Liver (tissue), 9 donors: ENCODE results near the gene MAPK6. TPM values are rescaled to one million over a fixed set of nuclear protein-coding genes. Genes with fewer than 3 reads are reported as not detected.
A peak's percentile ranks its signal among the peaks of the same experiment; 100 is the strongest.

Experiments used
- DNase-seq: peaks from one replicate; pipeline ENCODE4 v3.0.0-alpha.2; 2017; ENCODE audit warnings: low spot score
- H3K27ac ChIP-seq, 2 donors: one replicate each; pipeline ENCODE4 v1.7.0; 2013; ENCODE audit warnings: inconsistent platforms in 2 of 2, low read length in 2 of 2, control low read depth in 1 of 2, low read depth in 1 of 2, mild to moderate bottlenecking in 1 of 2
- H3K27me3 ChIP-seq, 4 donors: one replicate each; pipeline versions ENCODE4 v1.6.1 to v1.7.0; 2013; ENCODE audit warnings: low read length in 3 of 4, inconsistent platforms in 1 of 4, mild to moderate bottlenecking in 1 of 4, moderate library complexity in 1 of 4; ENCODE audit not compliant: control insufficient read depth in 4 of 4, insufficient read depth in 4 of 4
- H3K36me3 ChIP-seq, 4 donors: one replicate each; pipeline versions ENCODE4 v1.6.1 to v1.7.0; 2013; ENCODE audit warnings: low read length in 3 of 4, mild to moderate bottlenecking in 3 of 4, low read depth in 1 of 4, moderate library complexity in 1 of 4; ENCODE audit not compliant: control insufficient read depth in 4 of 4, insufficient read depth in 3 of 4
- H3K4me1 ChIP-seq, 4 donors: one replicate each; pipeline versions ENCODE4 v1.6.1 to v1.7.0; 2013; ENCODE audit warnings: low read length in 3 of 4, mild to moderate bottlenecking in 3 of 4, moderate library complexity in 1 of 4; ENCODE audit not compliant: control insufficient read depth in 4 of 4, insufficient read depth in 4 of 4
- H3K4me3 ChIP-seq, 3 donors: one replicate each; pipeline versions ENCODE4 v1.6.1 to v1.7.0; 2013; ENCODE audit warnings: low read length in 3 of 3, control low read depth in 1 of 3, low read depth in 1 of 3, mild to moderate bottlenecking in 1 of 3
- H3K9ac ChIP-seq, 2 donors: one replicate each; pipeline ENCODE4 v1.7.0; 2013; ENCODE audit warnings: low read length in 2 of 2, mild to moderate bottlenecking in 2 of 2, moderate library complexity in 2 of 2, control low read depth in 1 of 2, low read depth in 1 of 2
- H3K9me3 ChIP-seq, 4 donors: one replicate each; pipeline versions ENCODE4 v1.6.1 to v1.7.0; 2013; ENCODE audit warnings: low read length in 3 of 4; ENCODE audit not compliant: control insufficient read depth in 4 of 4
- EGR1 ChIP-seq, 2 donors: IDR thresholded peaks; 2 replicates each; pipeline ENCODE4 v1.6.1; 2016 to 2018; ENCODE audit warnings: antibody characterized with exemption in 2 of 2, low read depth in 2 of 2
- FOXA1 ChIP-seq: IDR thresholded peaks from 2 replicates; pipeline ENCODE4 v1.6.1; 2016; ENCODE audit warnings: antibody characterized with exemption
- FOXA2 ChIP-seq: IDR thresholded peaks from 2 replicates; pipeline ENCODE4 v1.6.1; 2016; ENCODE audit warnings: antibody characterized with exemption
- GABPA ChIP-seq, 2 donors: IDR thresholded peaks in 1 of 2; conservative IDR thresholded peaks in 1 of 2; 2 replicates each; pipeline ENCODE4 v1.6.1; 2016; ENCODE audit warnings: antibody characterized with exemption in 2 of 2, mild to moderate bottlenecking in 1 of 2, moderate library complexity in 1 of 2
- HNF4A ChIP-seq, 2 donors: conservative IDR thresholded peaks; 2 replicates each; pipeline ENCODE4 v1.6.1; 2016; ENCODE audit warnings: antibody characterized with exemption in 2 of 2, mild to moderate bottlenecking in 2 of 2
- HNF4G ChIP-seq: IDR thresholded peaks from 2 replicates; pipeline ENCODE4 v1.6.1; 2016; ENCODE audit warnings: antibody characterized with exemption
- JUND ChIP-seq, 2 donors: IDR thresholded peaks; 2 replicates each; pipeline ENCODE4 v1.6.1; 2016; ENCODE audit warnings: antibody characterized with exemption in 2 of 2
- NR2F2 ChIP-seq: IDR thresholded peaks from 2 replicates; pipeline ENCODE4 v1.6.1; 2016; ENCODE audit warnings: antibody characterized with exemption
- RAD21 ChIP-seq, 2 donors: IDR thresholded peaks; 2 replicates each; pipeline ENCODE4 v1.6.1; 2016; ENCODE audit warnings: antibody characterized with exemption in 2 of 2, mild to moderate bottlenecking in 2 of 2
- RXRA ChIP-seq, 2 donors: IDR thresholded peaks; 2 replicates each; pipeline ENCODE4 v1.6.1; 2017 to 2018; ENCODE audit warnings: antibody characterized with exemption in 2 of 2, mild to moderate bottlenecking in 1 of 2
- SP1 ChIP-seq: IDR thresholded peaks from 2 replicates; pipeline ENCODE4 v1.6.1; 2018; ENCODE audit warnings: antibody characterized with exemption, mild to moderate bottlenecking
- TAF1 ChIP-seq: conservative IDR thresholded peaks from 2 replicates; pipeline ENCODE4 v1.6.1; 2016; ENCODE audit warnings: antibody characterized with exemption, mild to moderate bottlenecking
- YY1 ChIP-seq: IDR thresholded peaks from 2 replicates; pipeline ENCODE4 v1.6.1; 2016; ENCODE audit warnings: antibody characterized with exemption, mild to moderate bottlenecking
- WGBS: extraction: QIAGEN DNeasy Blood & Tissue Kit; methylation state at CpG from one replicate; pipeline ENCODE4 v1.1.7; 2013; 5-methylcytosine and 5-hydroxymethylcytosine counted together
- polyA plus RNA-seq, 2 donors: library from polyadenylated mRNA; stranded (reverse) in 1 of 2; unstranded in 1 of 2; fragments of 200-250 nt in 1 of 2; fragments of >200 nt in 1 of 2; fragmentation: Nextera tagmentation in 1 of 2; extraction: Ambion mirVana in 1 of 2; gene quantifications; one replicate each; pipeline versions ENCODE4 v1.2.1 to v1.2.3, GENCODE V29; 2013 to 2015
- total RNA-seq, 2 donors: library from RNA; depleted of rRNA; stranded (reverse); fragments of >200 nt; gene quantifications; one replicate each; pipeline ENCODE4 v1.2.3, GENCODE V29; 2014
- TF ChIP-seq, protein P1 (sequence below): fragments of 150-350 bp; IDR thresholded peaks from 2 replicates; pipeline ENCODE4 v1.5.1; 2017; ENCODE audit warnings: improper control_type of control experiment, low read depth, low read length; ENCODE audit not compliant: missing input control
- TF ChIP-seq, protein P2 (sequence below): IDR thresholded peaks from 2 replicates; pipeline ENCODE4 v1.6.1; 2016; ENCODE audit warnings: antibody characterized with exemption
- TF ChIP-seq, protein P3 (sequence below): IDR thresholded peaks from 2 replicates; pipeline ENCODE4 v1.6.1; 2016; ENCODE audit warnings: antibody characterized with exemption
- TF ChIP-seq, protein P4 (sequence below): IDR thresholded peaks from 2 replicates; pipeline ENCODE4 v1.6.1; 2016; ENCODE audit warnings: antibody characterized with exemption, mild to moderate bottlenecking
- TF ChIP-seq, protein P5 (sequence below): IDR thresholded peaks from 2 replicates; pipeline ENCODE4 v1.6.1; 2016; ENCODE audit warnings: antibody characterized with exemption
- donor health status: healthy.
- donor health status: healthy.
- donor health status: healthy.
- donor health status: healthy.
- donor health status: healthy.

MAPK6 gene
- total and polyA plus RNA-seq, 4 donors = 9.7 to 47.8 (median 32.1) TPM

DNA sequence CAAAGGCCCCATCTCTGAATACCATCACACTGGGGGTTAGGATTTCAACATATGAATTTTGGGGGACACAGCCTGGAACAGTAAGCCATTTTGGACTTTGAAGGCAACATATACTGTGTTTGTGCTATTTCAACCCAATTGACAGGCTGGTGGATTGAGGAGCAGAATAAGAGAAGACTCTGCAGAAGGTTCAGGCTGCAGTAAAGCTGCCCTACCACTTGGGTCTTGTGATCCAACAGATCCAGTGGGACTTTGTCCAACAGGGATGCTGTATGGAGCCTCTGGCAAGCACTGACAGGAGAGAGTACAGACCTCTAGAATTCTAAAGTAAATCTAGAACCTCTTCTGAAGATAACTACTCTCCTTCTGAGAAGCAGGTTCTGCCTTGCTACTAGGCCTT lies 94.7 kb downstream of the MAPK6 start:
- no peaks in the 10 kb centered on the region for H3K36me3 ChIP-seq
- no peaks in the 10 kb centered on the region for H3K9me3 ChIP-seq
- TF ChIP-seq, protein P1, sequence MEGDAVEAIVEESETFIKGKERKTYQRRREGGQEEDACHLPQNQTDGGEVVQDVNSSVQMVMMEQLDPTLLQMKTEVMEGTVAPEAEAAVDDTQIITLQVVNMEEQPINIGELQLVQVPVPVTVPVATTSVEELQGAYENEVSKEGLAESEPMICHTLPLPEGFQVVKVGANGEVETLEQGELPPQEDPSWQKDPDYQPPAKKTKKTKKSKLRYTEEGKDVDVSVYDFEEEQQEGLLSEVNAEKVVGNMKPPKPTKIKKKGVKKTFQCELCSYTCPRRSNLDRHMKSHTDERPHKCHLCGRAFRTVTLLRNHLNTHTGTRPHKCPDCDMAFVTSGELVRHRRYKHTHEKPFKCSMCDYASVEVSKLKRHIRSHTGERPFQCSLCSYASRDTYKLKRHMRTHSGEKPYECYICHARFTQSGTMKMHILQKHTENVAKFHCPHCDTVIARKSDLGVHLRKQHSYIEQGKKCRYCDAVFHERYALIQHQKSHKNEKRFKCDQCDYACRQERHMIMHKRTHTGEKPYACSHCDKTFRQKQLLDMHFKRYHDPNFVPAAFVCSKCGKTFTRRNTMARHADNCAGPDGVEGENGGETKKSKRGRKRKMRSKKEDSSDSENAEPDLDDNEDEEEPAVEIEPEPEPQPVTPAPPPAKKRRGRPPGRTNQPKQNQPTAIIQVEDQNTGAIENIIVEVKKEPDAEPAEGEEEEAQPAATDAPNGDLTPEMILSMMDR = no peak
- no peak for TF ChIP-seq YY1
- no peak for TF ChIP-seq RXRA (IDR thresholded peaks at IDR 0.05)
- TF ChIP-seq FOXA2 = no peak
- TF ChIP-seq JUND (IDR thresholded peaks at IDR 0.05) = no peak
- H3K27me3 ChIP-seq = no peaks in the 10 kb centered on the region
- H3K4me1 ChIP-seq = peaks cover 11 to 29% (median 14%) of the 10 kb centered on the region in 4 donors
- DNase-seq = no peak
- no peak overlapping the region for H3K27ac ChIP-seq
- no peak overlapping the region for H3K4me3 ChIP-seq
- H3K9ac ChIP-seq = no peak overlapping the region

DNA sequence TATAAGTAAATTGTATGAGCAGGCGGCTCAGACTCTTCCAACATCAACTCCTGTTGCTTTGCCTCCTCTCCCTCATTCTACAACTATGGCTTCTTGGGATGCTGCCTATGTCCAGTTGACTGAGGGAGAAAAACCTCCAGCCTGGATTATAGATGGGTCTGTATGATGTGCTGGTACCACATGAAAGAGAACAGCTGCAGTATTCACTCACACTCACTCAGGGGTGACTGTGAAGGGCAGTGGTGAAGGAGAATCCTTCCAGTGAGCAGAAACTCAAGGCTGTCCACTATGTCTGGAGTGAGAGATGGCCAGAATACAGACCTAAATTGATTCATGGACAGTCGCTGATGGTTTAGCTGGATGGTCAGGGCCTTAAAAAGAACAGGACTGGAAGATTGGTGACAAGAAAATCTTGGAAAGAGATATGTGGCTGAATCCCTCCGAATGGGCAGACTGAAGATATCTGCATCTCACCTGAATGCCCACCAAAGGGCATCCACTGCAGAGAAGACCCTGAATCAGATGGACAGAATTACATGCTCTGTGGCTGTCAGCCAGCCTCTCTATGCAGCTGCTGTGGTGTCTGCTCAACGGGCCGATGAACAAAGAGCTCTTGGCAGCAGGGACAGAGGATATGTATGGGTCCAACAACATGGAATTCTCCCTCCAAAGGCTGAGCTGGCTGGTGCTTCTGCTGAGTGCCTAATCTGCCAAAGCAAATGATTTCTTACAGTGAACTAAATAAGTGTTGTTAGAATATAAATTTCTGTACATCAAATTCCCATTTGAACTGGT lies 95.4 kb downstream of the MAPK6 start:
- no peak overlapping the region for H3K9ac ChIP-seq
- no peak overlapping the region for H3K4me3 ChIP-seq
- peaks cover 11 to 29% (median 14%) of the 10 kb centered on the region in 4 donors for H3K4me1 ChIP-seq
- peak overlapping the region; percentile 7 to 19 for H3K27ac ChIP-seq
- no peaks in the 10 kb centered on the region for H3K9me3 ChIP-seq
- no peaks in the 10 kb centered on the region for H3K36me3 ChIP-seq
- TF ChIP-seq, protein P1 = no peak
- no peak for TF ChIP-seq FOXA2
- TF ChIP-seq EGR1 (IDR thresholded peaks at IDR 0.05; ENCODE audit: low read depth in 2 of 2) = no peak
- no peak for TF ChIP-seq YY1
- TF ChIP-seq, protein P2, sequence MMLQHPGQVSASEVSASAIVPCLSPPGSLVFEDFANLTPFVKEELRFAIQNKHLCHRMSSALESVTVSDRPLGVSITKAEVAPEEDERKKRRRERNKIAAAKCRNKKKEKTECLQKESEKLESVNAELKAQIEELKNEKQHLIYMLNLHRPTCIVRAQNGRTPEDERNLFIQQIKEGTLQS = no peak
- TF ChIP-seq NR2F2 = no peak
- TF ChIP-seq, protein P3, sequence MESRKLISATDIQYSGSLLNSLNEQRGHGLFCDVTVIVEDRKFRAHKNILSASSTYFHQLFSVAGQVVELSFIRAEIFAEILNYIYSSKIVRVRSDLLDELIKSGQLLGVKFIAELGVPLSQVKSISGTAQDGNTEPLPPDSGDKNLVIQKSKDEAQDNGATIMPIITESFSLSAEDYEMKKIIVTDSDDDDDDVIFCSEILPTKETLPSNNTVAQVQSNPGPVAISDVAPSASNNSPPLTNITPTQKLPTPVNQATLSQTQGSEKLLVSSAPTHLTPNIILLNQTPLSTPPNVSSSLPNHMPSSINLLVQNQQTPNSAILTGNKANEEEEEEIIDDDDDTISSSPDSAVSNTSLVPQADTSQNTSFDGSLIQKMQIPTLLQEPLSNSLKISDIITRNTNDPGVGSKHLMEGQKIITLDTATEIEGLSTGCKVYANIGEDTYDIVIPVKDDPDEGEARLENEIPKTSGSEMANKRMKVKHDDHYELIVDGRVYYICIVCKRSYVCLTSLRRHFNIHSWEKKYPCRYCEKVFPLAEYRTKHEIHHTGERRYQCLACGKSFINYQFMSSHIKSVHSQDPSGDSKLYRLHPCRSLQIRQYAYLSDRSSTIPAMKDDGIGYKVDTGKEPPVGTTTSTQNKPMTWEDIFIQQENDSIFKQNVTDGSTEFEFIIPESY = no peak
- no peak for TF ChIP-seq SP1
- TF ChIP-seq, protein P4, sequence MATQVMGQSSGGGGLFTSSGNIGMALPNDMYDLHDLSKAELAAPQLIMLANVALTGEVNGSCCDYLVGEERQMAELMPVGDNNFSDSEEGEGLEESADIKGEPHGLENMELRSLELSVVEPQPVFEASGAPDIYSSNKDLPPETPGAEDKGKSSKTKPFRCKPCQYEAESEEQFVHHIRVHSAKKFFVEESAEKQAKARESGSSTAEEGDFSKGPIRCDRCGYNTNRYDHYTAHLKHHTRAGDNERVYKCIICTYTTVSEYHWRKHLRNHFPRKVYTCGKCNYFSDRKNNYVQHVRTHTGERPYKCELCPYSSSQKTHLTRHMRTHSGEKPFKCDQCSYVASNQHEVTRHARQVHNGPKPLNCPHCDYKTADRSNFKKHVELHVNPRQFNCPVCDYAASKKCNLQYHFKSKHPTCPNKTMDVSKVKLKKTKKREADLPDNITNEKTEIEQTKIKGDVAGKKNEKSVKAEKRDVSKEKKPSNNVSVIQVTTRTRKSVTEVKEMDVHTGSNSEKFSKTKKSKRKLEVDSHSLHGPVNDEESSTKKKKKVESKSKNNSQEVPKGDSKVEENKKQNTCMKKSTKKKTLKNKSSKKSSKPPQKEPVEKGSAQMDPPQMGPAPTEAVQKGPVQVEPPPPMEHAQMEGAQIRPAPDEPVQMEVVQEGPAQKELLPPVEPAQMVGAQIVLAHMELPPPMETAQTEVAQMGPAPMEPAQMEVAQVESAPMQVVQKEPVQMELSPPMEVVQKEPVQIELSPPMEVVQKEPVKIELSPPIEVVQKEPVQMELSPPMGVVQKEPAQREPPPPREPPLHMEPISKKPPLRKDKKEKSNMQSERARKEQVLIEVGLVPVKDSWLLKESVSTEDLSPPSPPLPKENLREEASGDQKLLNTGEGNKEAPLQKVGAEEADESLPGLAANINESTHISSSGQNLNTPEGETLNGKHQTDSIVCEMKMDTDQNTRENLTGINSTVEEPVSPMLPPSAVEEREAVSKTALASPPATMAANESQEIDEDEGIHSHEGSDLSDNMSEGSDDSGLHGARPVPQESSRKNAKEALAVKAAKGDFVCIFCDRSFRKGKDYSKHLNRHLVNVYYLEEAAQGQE = no peak
- no peak for TF ChIP-seq GABPA (IDR thresholded peaks at IDR 0.05 in 1 of 2, conservative IDR thresholded peaks at IDR 0.05 in 1 of 2)
- TF ChIP-seq, protein P5, sequence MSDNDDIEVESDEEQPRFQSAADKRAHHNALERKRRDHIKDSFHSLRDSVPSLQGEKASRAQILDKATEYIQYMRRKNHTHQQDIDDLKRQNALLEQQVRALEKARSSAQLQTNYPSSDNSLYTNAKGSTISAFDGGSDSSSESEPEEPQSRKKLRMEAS = no peak
- TF ChIP-seq RAD21 (IDR thresholded peaks at IDR 0.05) = no peak
- no peak for TF ChIP-seq TAF1
- TF ChIP-seq JUND (IDR thresholded peaks at IDR 0.05) = no peak
- no peak for TF ChIP-seq RXRA (IDR thresholded peaks at IDR 0.05)
- TF ChIP-seq HNF4G = no peak
- no peak for TF ChIP-seq HNF4A (conservative IDR thresholded peaks at IDR 0.05)
- no peak for TF ChIP-seq FOXA1
- H3K27me3 ChIP-seq = no peaks in the 10 kb centered on the region
- 72% methylated on average over 5 of the region's 5 CpGs for WGBS
- no peak for DNase-seq
